ENCODE results near the gene RPN2. TPM values are rescaled to one million over a fixed set of nuclear protein-coding genes. Genes with fewer than 3 reads are reported as not detected.

RPN2 gene
- polyA plus RNA-seq, 3 donors = 169 to 215 (median 199) TPM

- H3K9me3 ChIP-seq (replicated peaks in 1 of 2; ENCODE audit: control insufficient read depth in 1 of 2, insufficient read depth in 1 of 2, low read length in 2 of 2) = no peaks in the 10 kb centered on the region
- Mint-ChIP-seq H3K36me3 (peaks cover 0 to 3% of the 10 kb centered on the region in 2 donors), H3K27me3 (ENCODE audit: low read depth in 3 of 3) (peaks cover 0 to 2% (median 0%) of the 10 kb centered on the region in 3 donors), H3K4me1 (peaks cover 4% of the 10 kb centered on the region), H3K9me3 (peaks cover 5 to 12% (median 6%) of the 10 kb centered on the region in 7 donors), H3K4me3 (no peak overlapping the region), H3K27ac (no peak overlapping the region)
- no peak overlapping the region for H3K27ac ChIP-seq (ENCODE audit: low read depth in 1 of 2, low read length in 2 of 2)
- no peaks in the 10 kb centered on the region for H3K36me3 ChIP-seq (replicated peaks in 1 of 2; ENCODE audit: control insufficient read depth in 1 of 2, insufficient read depth in 2 of 2, low read length in 2 of 2)
- no peak overlapping the region for H3K4me2 ChIP-seq (replicated peaks; ENCODE audit: extremely low read depth, low read length, poor library complexity, severe bottlenecking)
- no peak overlapping the region for H2AFZ ChIP-seq (ENCODE audit: insufficient read depth, low read depth, low read length, poor library complexity, severe bottlenecking)
- TF ChIP-seq, protein P1, sequence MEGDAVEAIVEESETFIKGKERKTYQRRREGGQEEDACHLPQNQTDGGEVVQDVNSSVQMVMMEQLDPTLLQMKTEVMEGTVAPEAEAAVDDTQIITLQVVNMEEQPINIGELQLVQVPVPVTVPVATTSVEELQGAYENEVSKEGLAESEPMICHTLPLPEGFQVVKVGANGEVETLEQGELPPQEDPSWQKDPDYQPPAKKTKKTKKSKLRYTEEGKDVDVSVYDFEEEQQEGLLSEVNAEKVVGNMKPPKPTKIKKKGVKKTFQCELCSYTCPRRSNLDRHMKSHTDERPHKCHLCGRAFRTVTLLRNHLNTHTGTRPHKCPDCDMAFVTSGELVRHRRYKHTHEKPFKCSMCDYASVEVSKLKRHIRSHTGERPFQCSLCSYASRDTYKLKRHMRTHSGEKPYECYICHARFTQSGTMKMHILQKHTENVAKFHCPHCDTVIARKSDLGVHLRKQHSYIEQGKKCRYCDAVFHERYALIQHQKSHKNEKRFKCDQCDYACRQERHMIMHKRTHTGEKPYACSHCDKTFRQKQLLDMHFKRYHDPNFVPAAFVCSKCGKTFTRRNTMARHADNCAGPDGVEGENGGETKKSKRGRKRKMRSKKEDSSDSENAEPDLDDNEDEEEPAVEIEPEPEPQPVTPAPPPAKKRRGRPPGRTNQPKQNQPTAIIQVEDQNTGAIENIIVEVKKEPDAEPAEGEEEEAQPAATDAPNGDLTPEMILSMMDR (IDR thresholded peaks at IDR 0.05) = no peak
- no CpG with 5 or more reads among the region's 4 CpGs for WGBS (ENCODE audit: insufficient coverage)
- no peak overlapping the region for H3K9ac ChIP-seq (ENCODE audit: insufficient read depth, low read length, poor library complexity, severe bottlenecking)
- no peak for DNase-seq
- H3K4me1 ChIP-seq (ENCODE audit: control insufficient read depth in 1 of 2, insufficient read depth in 2 of 2, low read length in 2 of 2) = no peaks in the 10 kb centered on the region
- H3K4me3 ChIP-seq (replicated peaks in 1 of 3; ENCODE audit: low read depth in 2 of 3, low read length in 3 of 3) = no peak overlapping the region
- no peaks in the 10 kb centered on the region for H3K27me3 ChIP-seq (ENCODE audit: control insufficient read depth in 2 of 2, insufficient read depth in 2 of 2, low read length in 2 of 2)
- intact Hi-C loops (cut with micrococcal nuclease) = no loop called here
- no peaks in the 10 kb centered on the region for H4K20me1 ChIP-seq (ENCODE audit: insufficient read depth, low read length)
- H3K79me2 ChIP-seq (ENCODE audit: insufficient read depth, low read length) = no peaks in the 10 kb centered on the region
Measured at GRCh38 chr20:37151529-37151928, 27.6 kb upstream of the RPN2 start.

GRCh38 chr20:37152284-37152683 is 26.8 kb upstream of the RPN2 start:
- Mint-ChIP-seq H3K36me3 (peaks cover 0 to 3% of the 10 kb centered on the region in 2 donors), H3K4me3 (no peak overlapping the region), H3K27me3 (ENCODE audit: low read depth in 3 of 3) (peaks cover 0 to 2% (median 0%) of the 10 kb centered on the region in 3 donors), H3K4me1 (peaks cover 4% of the 10 kb centered on the region), H3K27ac (no peak overlapping the region), H3K9me3 (peaks cover 5 to 12% (median 6%) of the 10 kb centered on the region in 7 donors)
- TF ChIP-seq, protein P1 (IDR thresholded peaks at IDR 0.05) = no peak
- DNase-seq = peak in 1 of 3 donors; percentile 5
- Histone ChIP-seq H3K36me3 (replicated peaks in 1 of 2; ENCODE audit: control insufficient read depth in 1 of 2, insufficient read depth in 2 of 2, low read length in 2 of 2) (no peaks in the 10 kb centered on the region), H3K4me3 (replicated peaks in 1 of 3; ENCODE audit: low read depth in 2 of 3, low read length in 3 of 3) (no peak overlapping the region), H3K27me3 (ENCODE audit: control insufficient read depth in 2 of 2, insufficient read depth in 2 of 2, low read length in 2 of 2) (no peaks in the 10 kb centered on the region), H3K4me1 (ENCODE audit: control insufficient read depth in 1 of 2, insufficient read depth in 2 of 2, low read length in 2 of 2) (no peaks in the 10 kb centered on the region), H4K20me1 (ENCODE audit: insufficient read depth, low read length) (no peaks in the 10 kb centered on the region), H2AFZ (ENCODE audit: insufficient read depth, low read depth, low read length, poor library complexity, severe bottlenecking) (no peak overlapping the region), H3K9me3 (replicated peaks in 1 of 2; ENCODE audit: control insufficient read depth in 1 of 2, insufficient read depth in 1 of 2, low read length in 2 of 2) (no peaks in the 10 kb centered on the region), H3K4me2 (replicated peaks; ENCODE audit: extremely low read depth, low read length, poor library complexity, severe bottlenecking) (no peak overlapping the region), H3K27ac (ENCODE audit: low read depth in 1 of 2, low read length in 2 of 2) (no peak overlapping the region), H3K9ac (ENCODE audit: insufficient read depth, low read length, poor library complexity, severe bottlenecking) (no peak overlapping the region), H3K79me2 (ENCODE audit: insufficient read depth, low read length) (no peaks in the 10 kb centered on the region)
- 59% methylated on average over 3 of the region's 7 CpGs for WGBS (ENCODE audit: insufficient coverage)
- intact Hi-C loops (cut with micrococcal nuclease) = no loop called here

Measured in CD14-positive monocyte (primary cell).